HS-27A (cell line): ENCODE results near the gene LTBP3.
"Not testable (repeated sequence)": the region's sequence is repeated elsewhere in the genome, so short reads cannot be mapped to it uniquely, and the experiment has no call there.

Experiments
- DNase-seq: peaks from one replicate; pipeline ENCODE4 v3.0.0-alpha.2; 2012; ENCODE audit warnings: low read depth, missing footprints

Gene LTBP3

DNA sequence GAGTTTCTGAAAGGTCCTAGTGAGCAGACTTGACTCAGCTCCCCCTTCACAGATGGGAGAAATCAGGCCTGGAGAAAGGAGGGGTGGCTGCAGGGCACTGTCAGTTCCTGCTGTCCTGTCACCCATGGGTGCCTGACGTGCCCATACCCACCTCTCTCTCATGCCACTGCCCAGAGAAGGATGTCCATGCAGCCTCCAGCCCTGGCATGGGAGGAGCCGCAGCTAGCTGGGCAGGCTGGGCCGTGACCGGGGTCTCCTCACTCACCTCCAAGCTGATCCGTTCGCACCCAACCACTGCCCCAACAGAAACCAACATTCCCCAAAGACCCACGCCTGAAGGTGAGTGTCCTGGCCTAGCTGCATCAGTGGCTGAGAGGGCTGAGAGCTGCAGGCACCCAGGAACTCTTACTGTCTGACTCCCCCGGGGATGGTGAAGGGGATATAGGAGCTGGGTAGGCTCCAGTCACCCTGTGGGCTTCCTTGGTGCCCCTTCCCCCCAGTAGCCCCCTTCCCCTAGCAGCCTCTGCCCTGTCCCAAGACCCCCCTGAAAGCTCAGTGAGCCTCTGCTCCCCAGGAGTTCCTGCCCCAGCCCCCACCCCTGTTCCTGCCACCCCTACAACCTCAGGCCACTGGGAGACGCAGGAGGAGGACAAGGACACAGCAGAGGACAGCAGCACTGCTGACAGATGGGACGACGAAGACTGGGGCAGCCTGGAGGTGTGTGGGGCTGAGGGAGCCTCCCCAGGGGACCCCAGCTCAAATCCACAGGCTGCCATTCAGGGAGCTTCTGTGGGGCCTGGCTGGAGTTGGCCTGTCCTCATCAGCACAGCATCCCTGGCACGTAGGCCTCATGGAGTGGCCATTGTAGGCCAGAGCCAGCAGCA, 21.5 kb downstream of the LTBP3 start:
- no peak for DNase-seq

DNA sequence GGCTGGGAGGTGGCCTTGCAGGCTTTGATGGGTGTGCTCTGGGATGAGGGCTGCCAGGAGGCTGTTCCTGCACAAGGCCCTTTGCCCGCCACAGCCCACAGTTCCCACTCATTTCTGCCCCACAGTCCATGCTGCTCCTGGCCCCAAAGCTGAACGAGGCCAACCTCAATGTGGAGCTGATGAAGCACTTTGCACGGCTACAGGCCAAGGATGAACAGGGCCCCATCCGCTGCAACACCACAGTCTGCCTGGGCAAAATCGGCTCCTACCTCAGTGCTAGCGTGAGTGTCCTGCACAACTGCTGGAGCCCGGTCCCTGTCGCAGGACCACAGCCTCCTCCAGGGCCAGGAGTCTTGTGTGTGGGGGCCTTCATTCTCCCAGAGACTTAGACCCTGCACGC, 23.1 kb downstream of the LTBP3 start:
- DNase-seq: no peak

DNA sequence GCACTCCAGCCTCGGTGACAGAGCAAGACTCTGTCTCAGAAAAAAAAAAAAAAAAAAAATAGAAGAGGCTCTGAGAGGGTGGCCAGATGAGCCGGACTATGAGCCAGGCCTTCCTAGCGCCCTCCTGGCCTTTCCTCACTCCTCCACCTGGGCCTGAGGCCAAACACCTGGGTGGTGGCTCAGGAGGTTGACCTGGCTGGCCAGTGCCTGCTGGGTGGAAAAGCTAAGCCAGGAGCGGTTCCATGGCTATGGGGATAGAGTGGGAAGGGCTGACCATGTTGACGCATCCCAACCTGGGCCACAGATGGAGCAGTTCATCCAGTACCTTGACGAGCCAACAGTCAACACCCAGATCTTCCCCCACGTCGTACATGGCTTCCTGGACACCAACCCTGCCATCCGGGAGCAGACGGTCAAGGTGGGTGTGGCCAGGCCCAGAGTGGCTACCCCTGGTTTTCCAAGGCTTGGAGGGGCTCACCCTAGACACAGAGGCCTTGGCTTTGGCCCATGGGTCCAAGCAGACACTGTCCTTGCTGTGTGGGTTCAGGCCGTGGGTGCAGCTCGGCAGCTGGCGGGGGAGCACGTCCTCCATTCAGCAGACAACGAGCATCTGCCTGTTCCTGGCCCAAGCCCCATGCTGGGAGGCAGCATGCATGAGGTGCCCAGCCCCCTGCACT, 25.6 kb downstream of the LTBP3 start:
- DNase-seq: no peak

DNA sequence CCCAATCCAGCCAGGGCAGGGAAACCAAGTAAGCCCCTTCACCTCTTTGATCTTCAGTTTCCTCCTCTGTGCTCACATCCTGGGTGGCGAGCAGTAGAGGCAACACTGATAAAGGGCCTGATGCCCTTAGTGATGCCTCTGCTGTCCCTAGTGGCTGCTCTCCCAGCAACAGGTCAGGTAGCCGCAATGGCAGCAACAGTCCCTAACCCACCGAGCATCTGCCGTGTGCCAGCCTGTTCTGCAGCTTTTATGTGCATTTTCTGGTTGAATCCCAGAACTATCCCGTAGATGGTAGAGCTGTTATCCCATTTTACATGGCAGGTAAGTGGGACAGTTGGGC, 28.0 kb downstream of the LTBP3 start:
- no peak for DNase-seq

DNA sequence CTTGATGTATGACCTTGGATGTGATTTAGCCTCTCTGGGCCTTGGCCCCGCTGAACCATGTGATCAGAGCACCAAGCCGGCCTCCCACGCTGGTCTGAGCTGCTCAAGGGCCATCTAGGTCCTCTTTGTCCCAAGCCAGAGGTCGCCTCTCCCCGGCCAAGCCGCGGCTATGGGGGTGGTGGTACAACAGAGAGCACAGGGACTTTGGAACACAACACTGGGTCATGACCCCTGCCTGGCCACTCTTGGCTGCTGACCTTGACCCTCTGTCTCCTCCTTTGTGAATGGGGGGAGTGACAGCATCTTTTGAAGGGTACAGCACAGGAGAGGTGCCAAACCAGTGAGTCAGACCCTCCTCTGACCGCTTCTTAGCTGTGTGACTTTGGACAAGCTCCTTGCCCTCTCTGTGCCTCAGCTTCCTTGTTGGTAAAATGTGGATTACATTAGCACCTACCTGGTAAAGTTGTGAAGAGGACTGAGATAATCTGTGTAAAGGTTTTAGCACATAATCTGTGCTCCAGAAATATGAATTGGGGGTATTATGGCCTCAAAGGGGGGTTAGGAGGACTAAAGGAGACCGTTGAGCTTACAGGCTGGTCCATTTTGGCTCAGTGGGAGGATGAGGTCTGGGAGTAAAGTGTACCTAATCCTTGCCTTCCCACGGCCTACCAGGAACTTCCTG, 28.5 kb downstream of the LTBP3 start:
- no peak for DNase-seq

DNA sequence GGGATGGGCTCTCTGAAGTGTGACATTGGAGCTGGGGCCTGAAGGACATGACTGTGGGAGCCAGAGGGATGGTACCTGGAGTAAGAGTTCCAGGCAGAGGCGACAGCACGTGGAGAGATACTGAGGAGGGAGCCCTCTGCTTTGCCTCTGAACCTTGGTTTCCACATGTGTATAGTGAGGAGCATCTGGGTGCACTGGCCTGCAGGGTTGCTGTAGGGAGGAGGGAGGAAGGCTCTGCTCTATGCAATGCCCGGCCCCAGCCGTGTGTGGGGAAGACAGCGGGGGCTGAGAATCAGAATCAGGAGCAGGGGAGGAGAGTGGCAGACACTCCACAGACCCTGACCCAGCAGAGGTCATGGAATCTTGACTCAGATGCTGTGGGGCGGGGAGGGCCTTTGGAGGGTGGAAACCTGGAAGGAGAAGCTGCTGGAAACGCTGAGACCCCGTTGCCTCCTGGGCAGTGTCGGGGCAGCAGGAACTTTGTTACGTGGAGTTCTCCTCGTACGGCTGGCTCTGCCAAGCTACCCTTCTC, 29.3 kb downstream of the LTBP3 start:
- no peak for DNase-seq

DNA sequence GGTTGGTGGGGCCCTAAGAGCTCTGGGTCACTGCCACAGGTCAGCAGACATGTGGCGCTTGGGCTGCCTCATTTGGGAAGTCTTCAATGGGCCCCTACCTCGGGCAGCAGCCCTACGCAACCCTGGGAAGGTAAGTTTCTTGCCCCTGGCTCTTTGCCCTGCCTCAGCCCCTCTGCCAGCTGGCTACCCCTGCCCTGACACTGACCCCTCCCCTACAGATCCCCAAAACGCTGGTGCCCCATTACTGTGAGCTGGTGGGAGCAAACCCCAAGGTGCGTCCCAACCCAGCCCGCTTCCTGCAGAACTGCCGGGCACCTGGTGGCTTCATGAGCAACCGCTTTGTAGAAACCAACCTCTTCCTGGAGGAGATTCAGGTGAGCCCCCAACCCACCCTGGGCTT, 31.4 kb downstream of the LTBP3 start:
- no peak for DNase-seq

DNA sequence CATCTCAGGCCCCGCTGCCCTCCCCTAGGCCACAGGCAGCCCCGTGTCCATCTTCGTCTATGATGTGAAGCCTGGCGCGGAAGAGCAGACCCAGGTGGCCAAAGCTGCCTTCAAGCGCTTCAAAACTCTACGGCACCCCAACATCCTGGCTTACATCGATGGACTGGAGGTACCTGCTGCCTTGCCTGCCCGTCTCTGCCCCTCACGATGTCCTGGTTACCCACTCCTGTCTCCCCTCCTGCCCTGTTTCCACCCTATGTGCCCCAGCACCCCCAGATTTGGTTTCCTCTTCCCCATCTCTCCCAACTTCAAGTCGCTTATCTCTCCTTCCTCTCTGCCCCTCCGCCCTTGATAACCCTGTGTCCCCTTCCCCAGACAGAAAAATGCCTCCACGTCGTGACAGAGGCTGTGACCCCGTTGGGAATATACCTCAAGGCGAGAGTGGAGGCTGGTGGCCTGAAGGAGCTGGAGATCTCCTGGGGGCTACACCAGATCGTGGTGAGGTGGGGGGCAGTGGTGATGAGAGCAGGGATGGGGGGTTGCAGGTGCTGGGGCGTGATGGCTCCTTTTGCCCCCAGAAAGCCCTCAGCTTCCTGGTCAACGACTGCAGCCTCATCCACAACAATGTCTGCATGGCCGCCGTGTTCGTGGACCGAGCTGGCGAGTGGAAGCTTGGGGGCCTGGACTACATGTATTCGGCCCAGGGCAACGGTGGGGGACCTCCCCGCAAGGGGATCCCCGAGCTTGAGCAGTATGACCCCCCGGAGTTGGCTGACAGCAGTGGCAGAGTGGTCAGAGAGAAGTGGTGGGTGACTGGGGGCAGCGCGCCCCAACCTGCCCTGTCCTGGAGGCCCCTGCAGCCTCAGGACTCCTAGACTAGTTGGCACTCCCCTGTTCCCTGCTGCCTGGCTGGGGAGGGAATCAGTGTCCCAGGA, 32.3 kb downstream of the LTBP3 start:
- no peak for DNase-seq

DNA sequence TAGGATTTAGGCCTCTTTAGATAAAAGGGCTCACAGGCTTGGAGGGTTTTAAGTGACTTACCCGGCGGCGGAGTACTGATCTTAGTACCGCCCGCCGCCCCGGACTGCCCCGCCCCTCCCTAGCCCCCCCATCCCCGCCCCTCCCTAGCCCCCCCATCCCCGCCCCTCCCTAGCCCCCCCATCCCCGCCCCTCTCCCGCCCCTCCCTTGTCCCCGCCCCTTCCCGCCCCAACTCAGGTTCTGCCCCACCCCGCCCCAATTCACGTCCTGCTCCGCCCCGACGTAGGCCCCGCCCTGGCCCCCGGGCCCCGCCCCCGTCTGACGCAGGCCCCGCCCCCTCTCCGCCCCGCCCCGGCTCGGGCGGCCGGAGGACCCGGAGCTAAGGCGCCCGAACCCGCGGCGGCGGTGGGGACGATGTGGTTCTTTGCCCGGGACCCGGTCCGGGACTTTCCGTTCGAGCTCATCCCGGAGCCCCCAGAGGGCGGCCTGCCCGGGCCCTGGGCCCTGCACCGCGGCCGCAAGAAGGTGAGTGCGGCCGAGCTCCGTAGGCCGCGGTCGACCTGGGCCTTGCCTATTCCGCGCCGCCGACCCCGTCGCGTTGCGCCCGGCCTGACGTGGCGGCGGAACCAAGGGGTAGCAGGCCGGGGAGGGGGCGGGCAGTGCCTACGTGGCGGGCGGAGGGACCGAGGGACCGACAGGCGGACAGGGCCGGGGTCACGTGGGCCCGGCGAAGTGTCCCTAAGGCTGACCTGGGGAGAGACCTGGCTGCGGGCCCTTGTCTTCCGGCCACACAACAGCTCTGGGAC, 33.2 kb downstream of the LTBP3 start, which contains the start of gene SCYL1:
Gene SCYL1, plus strand, starts transcription at position 343 of the 805 bp plus-strand sequence. Its CDS starts 71 bp downstream, at position 414.
- peak; percentile 41 for DNase-seq

DNA sequence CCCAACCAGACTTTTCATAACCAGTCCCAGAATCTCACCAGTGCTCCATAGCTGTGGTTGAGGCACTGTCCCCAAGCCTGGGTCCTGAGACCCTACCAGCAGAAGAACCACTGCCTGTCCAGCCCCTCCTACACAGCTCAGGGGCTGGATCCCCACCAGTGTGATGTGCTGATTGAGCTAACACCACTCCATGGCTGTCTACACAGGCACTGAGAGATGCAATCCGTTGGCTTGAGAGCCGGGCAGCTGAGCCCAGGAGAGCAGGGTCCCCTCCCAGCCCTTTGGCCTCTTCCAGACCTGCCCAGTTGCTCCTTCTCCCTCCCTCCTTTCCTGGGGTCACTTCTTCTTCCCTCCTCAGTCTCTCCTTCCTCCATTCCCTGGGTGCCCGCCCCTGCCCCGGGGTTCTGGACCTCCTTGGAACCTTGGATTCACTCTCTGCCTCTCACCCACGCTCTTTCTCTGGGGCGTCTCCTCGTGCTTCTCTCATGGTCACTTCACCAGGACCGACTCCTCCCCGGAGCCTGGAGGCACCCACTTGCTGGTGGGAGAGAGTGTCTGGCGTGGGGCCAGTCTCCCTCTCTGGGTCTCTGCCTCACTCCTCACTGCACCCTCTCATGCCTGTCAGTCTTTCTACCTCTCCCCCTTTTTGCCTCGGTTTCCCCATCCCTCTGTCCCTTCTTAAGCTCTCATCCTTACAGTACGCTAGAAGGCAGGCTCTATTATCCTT, 34.0 kb downstream of the LTBP3 start:
- no peak for DNase-seq

DNA sequence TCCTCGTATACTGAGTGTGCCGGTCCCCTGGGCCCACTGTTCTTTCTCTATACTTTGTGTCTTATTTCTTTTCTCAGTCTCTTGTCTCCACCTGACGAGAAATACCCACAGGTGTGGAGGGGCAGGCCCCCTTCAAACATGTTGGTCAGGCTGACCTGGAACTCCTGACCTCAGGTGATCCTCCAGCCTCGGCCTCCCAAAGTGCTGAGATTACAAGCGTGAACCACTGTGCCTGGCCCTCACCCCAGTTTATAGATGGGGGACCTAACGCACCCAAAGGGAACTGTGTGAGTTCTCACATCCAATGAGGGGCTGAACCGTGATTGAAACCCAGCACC, 34.6 kb downstream of the LTBP3 start:
- DNase-seq: not testable (repeated sequence)

DNA sequence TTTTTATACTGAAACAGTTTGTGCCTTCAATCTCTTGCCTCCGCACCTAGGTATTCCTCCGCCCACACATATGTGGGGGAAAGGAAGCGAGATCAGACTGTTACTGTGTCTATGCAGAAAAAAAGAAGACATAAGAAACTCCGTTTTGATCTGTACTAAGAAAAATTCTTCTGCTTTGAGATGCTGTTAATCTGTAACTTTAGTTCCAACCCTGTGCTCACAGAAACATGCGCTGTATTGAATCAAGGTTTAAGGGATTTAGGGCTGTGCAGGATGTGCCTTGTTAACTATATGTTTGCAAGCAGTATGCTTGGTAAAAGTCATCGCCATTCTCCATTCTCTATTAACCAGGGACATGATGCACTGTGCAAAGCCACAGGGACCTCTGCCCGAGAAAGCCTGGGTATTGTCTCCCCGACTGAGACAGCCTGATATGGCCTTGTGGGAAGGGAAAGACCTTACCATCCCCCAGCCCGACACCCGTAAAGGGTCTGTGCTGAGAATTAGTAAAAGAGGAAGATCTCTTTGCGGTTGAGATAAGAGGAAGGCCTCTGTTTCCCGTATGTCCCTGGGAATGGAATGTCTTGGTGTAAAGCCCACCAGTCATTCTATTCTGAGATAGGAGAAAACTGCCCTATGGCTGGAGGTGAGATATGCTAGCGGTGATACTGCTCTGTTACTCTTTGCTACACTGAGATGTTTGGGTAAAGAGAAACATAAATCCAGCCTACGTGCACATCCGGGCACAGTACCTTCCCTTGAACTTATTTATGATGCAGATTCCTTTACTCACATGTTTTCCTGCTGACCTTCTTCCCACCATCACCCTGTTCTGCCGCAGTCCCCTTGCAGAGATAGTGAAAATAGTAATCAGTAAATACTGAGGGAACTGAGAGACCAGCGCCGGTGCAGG, 35.2 kb downstream of the LTBP3 start:
- not testable (repeated sequence) for DNase-seq

DNA sequence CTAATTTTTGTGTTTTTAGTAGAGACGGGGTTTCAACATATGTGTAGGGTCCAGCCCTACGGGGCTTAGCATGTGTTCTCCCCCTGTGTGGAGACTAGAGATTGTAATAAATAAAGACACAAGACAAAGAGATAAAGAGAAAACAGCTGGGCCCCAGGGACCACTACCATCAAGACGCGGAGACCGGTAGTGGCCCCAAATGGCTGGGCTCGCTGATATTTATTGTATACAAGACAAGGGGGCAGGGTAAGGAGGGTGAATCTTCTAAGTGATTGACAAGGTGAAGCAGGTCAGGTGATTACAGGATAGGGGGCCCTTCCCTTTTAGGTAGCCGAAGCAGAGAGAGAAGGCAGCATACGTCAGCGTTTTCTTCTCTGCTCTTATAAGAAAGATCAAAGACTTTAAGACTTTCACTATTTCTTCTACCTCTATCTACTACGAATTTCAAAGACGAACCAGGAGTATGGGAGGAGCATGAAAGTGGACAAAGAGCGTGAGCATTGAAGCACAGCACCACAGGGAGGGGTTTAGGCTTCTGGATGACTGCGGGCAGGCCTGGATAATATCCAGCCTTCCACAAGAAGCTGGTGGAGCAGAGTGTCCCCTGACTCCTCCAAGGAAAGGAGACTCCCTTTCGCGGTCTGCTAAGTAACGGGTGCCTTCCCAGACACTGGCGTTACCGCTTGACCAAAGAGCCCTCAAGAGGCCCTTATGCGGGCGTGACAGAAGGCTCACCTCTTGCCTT, 36.2 kb downstream of the LTBP3 start:
- not testable (repeated sequence) for DNase-seq

DNA sequence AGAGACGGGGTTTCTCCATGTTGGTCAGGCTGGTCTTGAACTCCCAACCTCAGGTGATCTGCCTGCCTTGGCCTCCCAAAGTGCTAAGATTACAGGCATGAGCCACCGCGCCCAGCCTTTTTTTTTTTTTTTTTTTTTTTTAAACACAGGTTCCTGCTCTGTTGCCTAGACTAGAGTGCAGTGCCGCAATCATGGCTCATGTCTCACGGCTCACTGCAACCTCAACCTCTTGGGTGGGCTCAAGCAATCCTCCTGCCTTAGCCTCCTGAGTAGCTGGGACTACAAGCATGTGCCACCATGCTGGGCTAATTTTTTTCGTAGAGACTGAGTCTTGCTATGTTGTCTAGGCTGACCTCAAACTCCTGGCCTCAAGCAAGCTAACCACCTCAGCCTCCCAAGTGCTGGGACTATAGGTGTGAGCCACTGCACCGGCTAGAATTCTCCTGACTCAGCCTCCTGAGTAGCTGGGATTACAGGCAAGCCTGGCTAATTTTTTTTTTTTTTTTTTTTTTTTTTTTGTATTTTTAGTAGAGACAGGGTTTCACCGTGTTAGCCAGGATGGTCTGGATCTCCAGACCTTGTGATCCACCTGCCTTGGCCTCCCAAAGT, 39.1 kb downstream of the LTBP3 start:
- DNase-seq: not testable (repeated sequence)

DNA sequence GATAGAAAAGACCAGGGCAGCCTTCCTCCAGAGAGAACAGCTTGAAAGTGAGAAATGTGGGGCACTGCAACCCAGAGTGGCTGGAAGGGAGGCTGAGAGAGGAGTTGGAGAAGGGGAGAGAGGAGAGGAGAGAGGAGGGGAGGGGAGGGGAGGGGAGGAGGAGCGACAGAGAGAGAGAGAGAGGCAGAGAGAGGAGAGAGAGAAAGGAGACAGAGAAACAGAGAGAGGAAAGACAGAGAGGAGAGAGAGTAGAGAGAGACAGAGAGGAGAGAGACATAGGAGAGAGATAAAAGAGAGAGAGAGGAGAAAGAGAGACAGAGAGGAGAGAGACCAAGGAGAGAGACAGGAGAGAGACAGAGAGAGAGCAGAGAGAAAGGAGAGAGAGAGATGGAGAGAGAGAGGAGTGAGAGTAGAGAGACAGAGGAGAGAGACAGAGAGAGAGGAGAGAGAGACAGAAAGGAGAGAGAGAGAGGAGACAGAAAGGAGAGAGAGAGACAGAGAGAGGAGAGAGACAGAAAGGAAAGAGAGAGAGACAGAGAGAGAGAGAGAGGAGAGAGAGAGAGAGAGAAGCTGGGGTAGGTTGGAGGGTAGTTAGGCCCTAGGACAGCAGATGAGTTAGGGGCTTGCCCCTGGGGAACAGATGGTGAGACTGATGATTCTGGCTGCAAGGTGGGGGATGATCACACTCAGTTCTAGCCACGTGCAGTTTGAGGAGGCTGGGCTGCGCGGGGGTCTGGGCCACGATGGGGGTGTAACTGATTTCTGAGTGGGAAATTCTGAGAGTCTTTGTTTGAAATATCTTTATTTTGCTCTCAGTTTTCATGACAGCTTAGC, 41.8 kb downstream of the LTBP3 start:
- DNase-seq: no peak

DNA sequence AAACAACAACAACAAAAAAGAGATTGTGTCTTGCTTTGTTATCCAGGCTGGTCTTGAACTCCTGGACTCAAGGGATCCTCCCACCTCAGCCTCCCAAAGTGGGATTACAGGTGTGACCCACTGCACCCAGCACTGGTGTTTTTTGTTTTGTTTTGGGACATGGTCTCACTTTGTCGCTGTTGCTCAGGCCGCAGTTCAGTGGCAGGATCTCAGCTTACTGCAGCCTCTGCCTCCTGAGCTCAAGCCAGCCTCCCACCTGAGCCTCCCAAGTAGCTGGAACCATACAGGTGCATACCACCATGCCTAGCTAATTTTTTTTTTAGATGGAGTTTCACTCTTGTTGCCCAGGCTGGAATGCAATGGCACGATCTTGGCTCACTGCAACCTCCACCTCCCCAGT, 45.8 kb downstream of the LTBP3 start:
- DNase-seq: not testable (repeated sequence)
